Endothelial cell of umbilical vein (primary cell): Measurements from ENCODE around the gene PDE6C. TPM values are rescaled to one million over a fixed set of nuclear protein-coding genes. Genes with fewer than 3 reads are reported as not detected.

Experiments
- BruUV-seq: library from RNA; stranded (reverse); fragments of 400-500 nt; replicated peaks from 2 replicates; lab custom pipeline; 2021; lab: Mats Ljungman, UMichigan
- CTCF ChIA-PET: fragments of 300-600, 350-600 bp; sonication (Branson Sonifier 250); formaldehyde crosslinking; loops from one replicate; lab custom pipeline; 2021; ENCODE audit warnings: antibody characterized with exemption, inconsistent platforms; lab: Charles Lee
- POLR2A ChIA-PET: fragments of 300-600, 350-600 bp; sonication (Branson Sonifier 250); formaldehyde crosslinking; loops from one replicate; lab custom pipeline; 2021; ENCODE audit warnings: antibody characterized with exemption, inconsistent platforms; lab: Charles Lee
- DNase-seq: peaks from one replicate; pipeline ENCODE4 v3.0.0-alpha.2; 2011; ENCODE audit warnings: low read depth, low spot score
- FAIRE-seq: peaks from 2 replicates; lab custom pipeline; 2011; peaks lifted over from hg19 to GRCh38; lab: Jason Lieb, UNC
- H2AFZ ChIP-seq: 2 replicates; pipeline ENCODE4 v1.6.0; 2012; ENCODE audit warnings: low read depth, low read length, control low read depth, inconsistent platforms
- H3K27ac ChIP-seq: 2 replicates; pipeline ENCODE4 v1.5.1; 2011; ENCODE audit warnings: low read depth, mild to moderate bottlenecking, control low read depth, low read length, moderate library complexity; ENCODE audit not compliant: insufficient read depth
- H3K27me3 ChIP-seq, 2 experiments: 2 replicates each; pipeline versions ENCODE4 v1.6.0 to v1.6.1; 2011; ENCODE audit warnings: low read length in 2 of 2, mixed read lengths in 1 of 2; ENCODE audit not compliant: control insufficient read depth in 2 of 2, insufficient read depth in 2 of 2
- H3K36me3 ChIP-seq, 2 experiments: 2 replicates in 1 of 2; 3 replicates in 1 of 2; pipeline ENCODE4 v1.5.1; 2011; ENCODE audit warnings: low read length in 2 of 2, mild to moderate bottlenecking in 1 of 2, moderate library complexity in 1 of 2; ENCODE audit not compliant: control insufficient read depth in 2 of 2, insufficient read depth in 2 of 2; ENCODE audit errors: extremely low read depth in 1 of 2
- H3K4me1 ChIP-seq: 3 replicates; pipeline ENCODE4 v1.5.1; 2011; ENCODE audit warnings: mild to moderate bottlenecking, low read length; ENCODE audit not compliant: control insufficient read depth, insufficient read depth; ENCODE audit errors: extremely low read depth
- H3K4me2 ChIP-seq: 2 replicates; pipeline ENCODE4 v1.6.1; 2011; ENCODE audit warnings: low read length, control low read depth, mixed read lengths; ENCODE audit not compliant: insufficient read depth
- H3K4me3 ChIP-seq, 3 experiments: fragments of 200-600 bp in 1 of 3; sonication (generic), shearing (Covaris generic) in 1 of 3; replicated peaks in 1 of 3; 2 replicates each; pipeline ENCODE4 v1.5.1; 2011 to 2016; ENCODE audit warnings: control low read depth in 3 of 3, low read length in 3 of 3, mild to moderate bottlenecking in 2 of 3, inconsistent platforms in 1 of 3, low read depth in 1 of 3, moderate library complexity in 1 of 3; ENCODE audit not compliant: insufficient read depth in 1 of 3
- H3K79me2 ChIP-seq: 2 replicates; pipeline ENCODE4 v1.6.0; 2012; ENCODE audit warnings: low read length, inconsistent platforms; ENCODE audit not compliant: control insufficient read depth, insufficient read depth
- H3K9ac ChIP-seq: replicated peaks from 2 replicates; pipeline ENCODE3; 2011; ENCODE audit warnings: low read length, control low read depth; ENCODE audit not compliant: insufficient read depth; ENCODE audit errors: extremely low read depth
- H3K9me1 ChIP-seq: replicated peaks from 3 replicates; pipeline ENCODE4 v1.6.0; 2011; ENCODE audit warnings: mild to moderate bottlenecking, low read length; ENCODE audit not compliant: control insufficient read depth, insufficient read depth; ENCODE audit errors: extremely low read depth
- H3K9me3 ChIP-seq: replicated peaks from 2 replicates; pipeline ENCODE4 v1.5.1; 2012; ENCODE audit warnings: low read length, inconsistent platforms; ENCODE audit not compliant: control insufficient read depth, insufficient read depth
- H4K20me1 ChIP-seq: replicated peaks from 2 replicates; pipeline ENCODE3; 2011; ENCODE audit warnings: mild to moderate bottlenecking, low read length; ENCODE audit not compliant: control insufficient read depth, insufficient read depth; ENCODE audit errors: extremely low read depth
- EZH2 ChIP-seq: IDR thresholded peaks from 2 replicates; pipeline ENCODE4 v1.6.1; 2012; ENCODE audit warnings: borderline replicate concordance, low read depth, mild to moderate bottlenecking, moderate library complexity, low read length, inconsistent platforms; ENCODE audit not compliant: severe bottlenecking
- FOS ChIP-seq: IDR thresholded peaks from 2 replicates; pipeline ENCODE4 v1.6.1; 2011; ENCODE audit warnings: mild to moderate bottlenecking, low read length, moderate library complexity, borderline replicate concordance; ENCODE audit not compliant: insufficient read depth
- GATA2 ChIP-seq: IDR thresholded peaks from 2 replicates; pipeline ENCODE4 v1.7.0; 2011; ENCODE audit warnings: low read depth, mild to moderate bottlenecking, moderate library complexity, mixed read lengths, low read length; ENCODE audit not compliant: insufficient read length, insufficient read depth
- JUN ChIP-seq: IDR thresholded peaks from 2 replicates; pipeline ENCODE4 v1.6.1; 2011; ENCODE audit warnings: borderline replicate concordance, low read depth; ENCODE audit not compliant: insufficient read length, insufficient read depth
- MYC ChIP-seq: IDR thresholded peaks from one replicate; pipeline ENCODE4 v1.6.1; 2011; ENCODE audit warnings: mild to moderate bottlenecking, low read depth, low read length
- POLR2A ChIP-seq: IDR thresholded peaks from 2 replicates; pipeline ENCODE4 v1.6.1; 2012; ENCODE audit warnings: low read depth, mild to moderate bottlenecking, control low read depth, low read length
- POLR2AphosphoS5 ChIP-seq: IDR thresholded peaks from 2 replicates; pipeline ENCODE4 v1.6.1; 2012; ENCODE audit warnings: low read depth, mild to moderate bottlenecking, control low read depth, low read length, moderate library complexity; ENCODE audit not compliant: insufficient read depth
- dilution Hi-C: fragments of 300-500 bp; cut with MboI; formaldehyde crosslinking; loops from one replicate; pipeline ENCODE4 v1.15.0; 2019; ENCODE audit warnings: low sequenced_read_pairs; ENCODE audit not compliant: extremely low pct_ligation_motif_present
- intact Hi-C: fragments of 100-400 bp; cut with micrococcal nuclease; formaldehyde crosslinking; loops from one replicate; pipeline ENCODE4 v1.10.0; 2022
- polyA plus RNA-seq, 4 experiments: library from polyadenylated mRNA; depleted of rRNA in 3 of 4; stranded (reverse) in 3 of 4; unstranded in 1 of 4; fragments of >200 nt; gene quantifications; 2 replicates each; pipeline versions ENCODE4 v1.2.1 to v1.2.3, GENCODE V29; 2011 to 2012; ENCODE audit warnings: missing spikeins in 1 of 4
- total RNA-seq: library from RNA; stranded (reverse); gene quantifications from 2 replicates; pipeline ENCODE4 v1.2.3, GENCODE V29; 2021
- TF ChIP-seq, protein P1 (sequence below), 2 donors: IDR thresholded peaks; 1 replicate in 1 of 2; 2 replicates in 1 of 2; pipeline ENCODE4 v1.5.1; 2011; ENCODE audit warnings: low read length in 2 of 2, mild to moderate bottlenecking in 2 of 2, moderate library complexity in 2 of 2, control low read depth in 1 of 2, inconsistent platforms in 1 of 2, low read depth in 1 of 2; ENCODE audit not compliant: insufficient read depth in 1 of 2; ENCODE audit errors: extremely low read depth in 1 of 2
- TF ChIP-seq, protein P2 (sequence below): IDR thresholded peaks from 2 replicates; pipeline ENCODE4 v1.6.1; 2011; ENCODE audit not compliant: insufficient read depth, insufficient read length

Gene PDE6C
- total and polyA plus RNA-seq, 2 donors (not counting 3 experiments of a cell fraction or from before 2014, with no cell fraction given): not detected

DNA sequence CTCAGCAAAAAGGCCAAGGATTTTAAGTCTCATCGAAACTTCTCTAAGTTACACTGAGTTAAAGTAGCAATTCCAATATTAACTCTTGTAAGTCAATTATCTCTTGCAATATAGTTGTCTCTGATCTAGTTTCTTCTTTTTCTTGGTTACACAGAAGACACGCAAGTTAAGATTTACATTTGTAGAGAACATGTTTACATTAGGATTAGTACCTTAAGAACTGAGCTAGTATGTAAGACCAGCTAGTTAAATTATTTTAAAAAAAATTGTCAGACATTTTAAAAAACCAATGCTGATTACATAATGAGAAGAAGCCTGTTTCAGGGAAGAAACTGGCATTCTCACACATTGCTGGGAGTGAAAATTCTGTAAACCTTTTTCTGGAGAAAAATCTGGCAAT lies 58.7 kb downstream of the PDE6C start:
- POLR2A ChIA-PET: no interaction called here
- no TSS peak for BruUV-seq
- FAIRE-seq: no peak

DNA sequence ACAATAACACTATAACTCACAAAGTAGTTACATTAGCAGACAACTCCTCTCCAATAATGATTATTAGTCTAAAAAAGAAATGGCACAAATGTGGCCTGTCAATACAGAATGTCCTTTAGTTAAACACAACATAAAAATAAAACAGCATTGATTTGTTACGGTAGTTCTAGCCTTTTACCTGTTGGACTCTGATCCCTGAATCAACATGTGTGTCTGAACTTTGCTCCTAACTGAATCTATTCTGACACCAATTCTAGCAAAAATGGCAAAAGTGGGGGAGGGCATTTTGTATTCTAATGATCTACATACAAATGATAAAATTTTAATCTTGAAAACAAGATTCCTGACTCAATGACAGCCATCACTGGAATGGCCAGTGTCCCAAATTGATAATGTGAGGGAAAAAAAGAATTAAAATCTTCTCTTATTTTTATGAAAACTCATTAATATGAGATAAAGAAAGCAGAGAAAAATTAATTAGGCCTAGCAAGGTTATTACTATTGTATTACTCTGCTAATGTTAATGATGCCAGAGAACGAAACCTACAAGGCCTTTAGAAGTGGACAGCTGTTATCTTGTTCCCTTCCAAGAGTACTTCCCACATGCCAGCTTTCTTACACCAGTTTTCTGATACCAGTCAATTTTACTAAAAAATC lies 59.8 kb downstream of the PDE6C start:
- TF ChIP-seq JUN (no peak), POLR2AphosphoS5 (no peak), EZH2 (no peak), MYC (no peak), FOS (no peak), GATA2 (no peak), POLR2A (no peak)
- TF ChIP-seq, protein P1, sequence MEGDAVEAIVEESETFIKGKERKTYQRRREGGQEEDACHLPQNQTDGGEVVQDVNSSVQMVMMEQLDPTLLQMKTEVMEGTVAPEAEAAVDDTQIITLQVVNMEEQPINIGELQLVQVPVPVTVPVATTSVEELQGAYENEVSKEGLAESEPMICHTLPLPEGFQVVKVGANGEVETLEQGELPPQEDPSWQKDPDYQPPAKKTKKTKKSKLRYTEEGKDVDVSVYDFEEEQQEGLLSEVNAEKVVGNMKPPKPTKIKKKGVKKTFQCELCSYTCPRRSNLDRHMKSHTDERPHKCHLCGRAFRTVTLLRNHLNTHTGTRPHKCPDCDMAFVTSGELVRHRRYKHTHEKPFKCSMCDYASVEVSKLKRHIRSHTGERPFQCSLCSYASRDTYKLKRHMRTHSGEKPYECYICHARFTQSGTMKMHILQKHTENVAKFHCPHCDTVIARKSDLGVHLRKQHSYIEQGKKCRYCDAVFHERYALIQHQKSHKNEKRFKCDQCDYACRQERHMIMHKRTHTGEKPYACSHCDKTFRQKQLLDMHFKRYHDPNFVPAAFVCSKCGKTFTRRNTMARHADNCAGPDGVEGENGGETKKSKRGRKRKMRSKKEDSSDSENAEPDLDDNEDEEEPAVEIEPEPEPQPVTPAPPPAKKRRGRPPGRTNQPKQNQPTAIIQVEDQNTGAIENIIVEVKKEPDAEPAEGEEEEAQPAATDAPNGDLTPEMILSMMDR (IDR thresholded peaks at IDR 0.05; ENCODE audit: extremely low read depth in 1 of 2, insufficient read depth in 1 of 2, low read depth in 1 of 2, low read length in 2 of 2): no peak
- TF ChIP-seq, protein P2, sequence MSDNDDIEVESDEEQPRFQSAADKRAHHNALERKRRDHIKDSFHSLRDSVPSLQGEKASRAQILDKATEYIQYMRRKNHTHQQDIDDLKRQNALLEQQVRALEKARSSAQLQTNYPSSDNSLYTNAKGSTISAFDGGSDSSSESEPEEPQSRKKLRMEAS: no peak
- H2AFZ ChIP-seq: no peak overlapping the region
- intact Hi-C loops (no loop called here), dilution Hi-C loops (no loop called here)
- H3K9me1 ChIP-seq: no peaks in the 10 kb centered on the region
- POLR2A ChIA-PET: no interaction called here
- no peaks in the 10 kb centered on the region for H3K4me1 ChIP-seq
- H3K9ac ChIP-seq: no peak overlapping the region
- BruUV-seq: no TSS peak
- DNase-seq (no peak), FAIRE-seq (no peak)
- H3K27ac ChIP-seq: no peak overlapping the region
- no peaks in the 10 kb centered on the region for H3K79me2 ChIP-seq
- no peak overlapping the region for H3K4me2 ChIP-seq
- H3K4me3 ChIP-seq: no peak overlapping the region
- CTCF ChIA-PET: no interaction called here
- H3K27me3 ChIP-seq: no peaks in the 10 kb centered on the region
- H3K36me3 ChIP-seq: peaks cover 1 to 16% of the 10 kb centered on the region in 2 experiments
- H3K9me3 ChIP-seq: no peaks in the 10 kb centered on the region
- H4K20me1 ChIP-seq: no peaks in the 10 kb centered on the region

More for the DNA sequence above, 58.7 kb downstream of the PDE6C start:
- intact Hi-C loops (no loop called here), dilution Hi-C loops (no loop called here)
- H2AFZ ChIP-seq: no peak overlapping the region
- no peaks in the 10 kb centered on the region for H3K27me3 ChIP-seq
- no peak overlapping the region for H3K27ac ChIP-seq
- H3K4me1 ChIP-seq: no peaks in the 10 kb centered on the region
- no peak overlapping the region for H3K4me3 ChIP-seq
- H3K9me1 ChIP-seq: no peaks in the 10 kb centered on the region
- CTCF ChIA-PET: interaction anchor here (0.8 to 2.5 kb wide), 2 partner anchors 9 to 116 kb away, joined by 4 to 8 read pairs; no protein-coding TSS in a partner anchor
- H3K79me2 ChIP-seq: no peaks in the 10 kb centered on the region
- peaks cover 1 to 16% of the 10 kb centered on the region in 2 experiments for H3K36me3 ChIP-seq
- no peak overlapping the region for H3K9ac ChIP-seq
- no peak for DNase-seq
- no peaks in the 10 kb centered on the region for H3K9me3 ChIP-seq
- no peak overlapping the region for H3K4me2 ChIP-seq
- no peaks in the 10 kb centered on the region for H4K20me1 ChIP-seq
- TF ChIP-seq FOS (no peak), POLR2AphosphoS5 (no peak), JUN (no peak), MYC (no peak), POLR2A (no peak)
- TF ChIP-seq, protein P2: no peak
